ENCODE measurements around the gene HIVEP1. TPM values are rescaled to one million over a fixed set of nuclear protein-coding genes. Genes with fewer than 3 reads are reported as not detected.

The HIVEP1 gene
- total and polyA plus RNA-seq, 2 of the 13 experiments (the other 11 are each of a cell fraction or from before 2014, with no cell fraction given): 7.4 to 9.9 TPM

GRCh38 chr6:12010635-12011275 is 1.4 kb upstream of the HIVEP1 start (continued):
- no peak for TF ChIP-seq CENPX (CRISPR knock-in tag; IDR thresholded peaks at IDR 0.05)
- TF ChIP-seq HIC2 (CRISPR knock-in tag; IDR thresholded peaks at IDR 0.05; ENCODE audit: low read depth): no peak
- no peak for TF ChIP-seq ZNF225 (CRISPR knock-in tag; IDR thresholded peaks at IDR 0.05)
- peak; percentile 40; the same call in 1 of the 2 replicates for TF ChIP-seq POLR2G (IDR thresholded peaks at IDR 0.05; ENCODE audit: low read depth, low read length)
- TF ChIP-seq SIN3A (IDR thresholded peaks at IDR 0.05; ENCODE audit: borderline replicate concordance, low read depth, low read length): peak; percentile 62; the same call in 1 of the 2 replicates
- peak; percentile 48; the same call in 1 of the 2 replicates for TF ChIP-seq NRL (CRISPR knock-in tag; IDR thresholded peaks at IDR 0.05; ENCODE audit: borderline replicate concordance)
- TF ChIP-seq NR2F2 (IDR thresholded peaks at IDR 0.05; ENCODE audit: borderline replicate concordance, low read depth): no peak; the same call in 1 of the 2 replicates
- TF ChIP-seq NFE2L2 (IDR thresholded peaks at IDR 0.05; ENCODE audit: low read length): no peak
- no peak for TF ChIP-seq PRMT3 (CRISPR knock-in tag; IDR thresholded peaks at IDR 0.05; ENCODE audit: borderline replicate concordance, low read depth)
- no peak for TF ChIP-seq ZNF337 (CRISPR knock-in tag; IDR thresholded peaks at IDR 0.05; ENCODE audit: borderline replicate concordance, low read depth)
- TF ChIP-seq GATAD2A (CRISPR knock-in tag; IDR thresholded peaks at IDR 0.05): peak; percentile 57; the same call in 1 of the 2 replicates
- no peak for TF ChIP-seq ATF7-NPFF (CRISPR knock-in tag; IDR thresholded peaks at IDR 0.05; ENCODE audit: low read depth)
- TF ChIP-seq THAP11 (CRISPR knock-in tag; IDR thresholded peaks at IDR 0.05): peak; percentile 35; the same call in 1 of the 2 replicates
- no peak for TF ChIP-seq ZNF17 (CRISPR knock-in tag; IDR thresholded peaks at IDR 0.05)
- no peak for TF ChIP-seq YY1 (IDR thresholded peaks at IDR 0.05; ENCODE audit: insufficient read depth, insufficient replicate concordance, low read depth, low read length)
- TF ChIP-seq MEIS2 (CRISPR knock-in tag; IDR thresholded peaks at IDR 0.05): no peak
- TF ChIP-seq ZNF263 (CRISPR knock-in tag; IDR thresholded peaks at IDR 0.05): no peak
- no peak for TF ChIP-seq ZNF446 (CRISPR knock-in tag; IDR thresholded peaks at IDR 0.05)
- TF ChIP-seq SSRP1 (CRISPR knock-in tag; IDR thresholded peaks at IDR 0.05): peak; percentile 78; the same call in 1 of the 2 replicates
- peak; percentile 49; the same call in 1 of the 2 replicates for TF ChIP-seq ZFX (CRISPR knock-in tag; IDR thresholded peaks at IDR 0.05; ENCODE audit: low read depth)
- no peak for TF ChIP-seq ZNF567 (CRISPR knock-in tag; IDR thresholded peaks at IDR 0.05; ENCODE audit: borderline replicate concordance)
- no peak for TF ChIP-seq MTF1 (CRISPR knock-in tag; IDR thresholded peaks at IDR 0.05)
- no peak for TF ChIP-seq HCFC1 (IDR thresholded peaks at IDR 0.05; ENCODE audit: low read depth, low read length)
- no peak for TF ChIP-seq ZFP41 (CRISPR knock-in tag; IDR thresholded peaks at IDR 0.05; ENCODE audit: borderline replicate concordance)
- no peak for TF ChIP-seq STAT5B (CRISPR knock-in tag; IDR thresholded peaks at IDR 0.05)
- TF ChIP-seq ZNF451 (CRISPR knock-in tag; IDR thresholded peaks at IDR 0.05): no peak
- TF ChIP-seq JUN (CRISPR knock-in tag; IDR thresholded peaks at IDR 0.05): no peak
- TF ChIP-seq ZBTB37 (CRISPR knock-in tag; IDR thresholded peaks at IDR 0.05): peak; percentile 26; the same call in 1 of the 2 replicates
- TF ChIP-seq CENPBD1 (CRISPR knock-in tag; IDR thresholded peaks at IDR 0.05; ENCODE audit: borderline replicate concordance, low read depth): no peak; the same call in 1 of the 2 replicates

Data from HepG2 (cell line).